Esophagus squamous epithelium (tissue), 4 donors: ENCODE data around the gene NPPB.

ENCODE experiments used
- CTCF ChIP-seq, 6 experiments: fragments of 450-650 bp in 4 of 6; fragments of 200-600 bp in 2 of 6; sonication (generic) in 2 of 6; IDR thresholded peaks; one replicate each; pipeline ENCODE4 v1.5.1; 2016 to 2019; ENCODE audit warnings: antibody characterized with exemption in 6 of 6, mild to moderate bottlenecking in 4 of 6, moderate library complexity in 4 of 6
- POLR2A ChIP-seq, 4 donors: fragments of 450-650 bp; IDR thresholded peaks; one replicate each; pipeline ENCODE4 v1.6.1; 2017; ENCODE audit warnings: antibody characterized with exemption in 4 of 4, mild to moderate bottlenecking in 4 of 4, moderate library complexity in 3 of 4

- TF ChIP-seq CTCF (IDR thresholded peaks at IDR 0.05) (no peak), POLR2A (IDR thresholded peaks at IDR 0.05) (no peak)
These were observed 19.5 kb upstream of the NPPB start for GRCh38 chr1:11878081-11878890.
